Natural killer cell (primary cell): ENCODE data around the gene URI1. TPM values are rescaled to one million over a fixed set of nuclear protein-coding genes. Genes with fewer than 3 reads are reported as not detected.

Source experiments
- ATAC-seq, 3 donors: fragments of 150-1000 bp in 2 of 3; fragments of 200-7000 bp in 1 of 3; cut with Tn5 transposase; 1 replicate in 1 of 3; 2 replicates in 2 of 3; pipeline ENCODE4 v1.10.0; 2021; ENCODE audit warnings: mild to moderate bottlenecking in 2 of 3, moderate library complexity in 2 of 3
- DNase-seq, 2 donors: peaks; one replicate each; pipeline versions ENCODE4 v3.0.0 to v3.0.0-alpha.2; 2013 to 2021; ENCODE audit warnings: mixed read lengths in 1 of 2
- H3K27ac ChIP-seq: one replicate; pipeline ENCODE4 v1.5.1; 2013; ENCODE audit warnings: mild to moderate bottlenecking, low read length
- H3K27me3 ChIP-seq: one replicate; pipeline ENCODE4 v1.6.1; 2013; ENCODE audit warnings: low read length; ENCODE audit not compliant: control insufficient read depth, insufficient read depth
- H3K36me3 ChIP-seq: one replicate; pipeline ENCODE4 v1.6.1; 2013; ENCODE audit warnings: low read length; ENCODE audit not compliant: control insufficient read depth, insufficient read depth
- H3K4me1 ChIP-seq: one replicate; pipeline ENCODE4 v1.6.1; 2013; ENCODE audit warnings: low read length; ENCODE audit not compliant: control insufficient read depth, insufficient read depth
- H3K4me3 ChIP-seq: one replicate; pipeline ENCODE4 v1.5.1; 2013; ENCODE audit warnings: low read length
- H3K9me3 ChIP-seq: one replicate; pipeline ENCODE4 v1.6.1; 2013; ENCODE audit warnings: low read length; ENCODE audit not compliant: control insufficient read depth, insufficient read depth
- H3K27ac Mint-ChIP-seq, 2 donors: one replicate each; pipeline ENCODE4 v1.8.0; 2022; ENCODE audit warnings: mild to moderate bottlenecking in 2 of 2, mixed read lengths in 2 of 2, moderate library complexity in 1 of 2
- H3K27me3 Mint-ChIP-seq, 2 donors: one replicate each; pipeline ENCODE4 v1.8.0; 2022; ENCODE audit warnings: low read depth in 2 of 2, mixed read lengths in 2 of 2
- H3K36me3 Mint-ChIP-seq: one replicate; pipeline ENCODE4 v1.8.0; 2022; ENCODE audit warnings: mixed read lengths
- H3K4me1 Mint-ChIP-seq, 2 donors: one replicate each; pipeline ENCODE4 v1.8.0; 2022; ENCODE audit warnings: mixed read lengths in 2 of 2
- H3K4me3 Mint-ChIP-seq: one replicate; pipeline ENCODE4 v1.8.0; 2022; ENCODE audit warnings: mild to moderate bottlenecking, moderate library complexity, mixed read lengths
- H3K9me3 Mint-ChIP-seq, 2 donors: one replicate each; pipeline ENCODE4 v1.8.0; 2022; ENCODE audit warnings: mixed read lengths in 2 of 2
- WGBS: methylation state at CpG from one replicate; pipeline ENCODE4 v1.1.7; 2013; ENCODE audit warnings: missing lambda C conversion rate; ENCODE audit not compliant: insufficient coverage; 5-methylcytosine and 5-hydroxymethylcytosine counted together
- intact Hi-C: fragments of 100-400 bp; cut with micrococcal nuclease; formaldehyde crosslinking; loops from one replicate; pipeline ENCODE4 v1.14.2; 2022
- total RNA-seq, 4 donors: library from RNA; stranded (reverse); fragments of 120-200 nt in 1 of 4; gene quantifications; one replicate each; pipeline versions ENCODE4 v1.2.3 to v1.2.4, GENCODE V29; 2013 to 2022
- TF ChIP-seq, protein P1 (sequence below): fragments of 200-600 bp; IDR thresholded peaks from one replicate; pipeline ENCODE4 v1.8.0; 2022; ENCODE audit warnings: antibody characterized with exemption

URI1 gene
- total RNA-seq, 3 donors from 2014 or later (not counting 1 experiment from before 2014, with no cell fraction given), result 66.8 to 72.8 (median 68.4) TPM

DNA sequence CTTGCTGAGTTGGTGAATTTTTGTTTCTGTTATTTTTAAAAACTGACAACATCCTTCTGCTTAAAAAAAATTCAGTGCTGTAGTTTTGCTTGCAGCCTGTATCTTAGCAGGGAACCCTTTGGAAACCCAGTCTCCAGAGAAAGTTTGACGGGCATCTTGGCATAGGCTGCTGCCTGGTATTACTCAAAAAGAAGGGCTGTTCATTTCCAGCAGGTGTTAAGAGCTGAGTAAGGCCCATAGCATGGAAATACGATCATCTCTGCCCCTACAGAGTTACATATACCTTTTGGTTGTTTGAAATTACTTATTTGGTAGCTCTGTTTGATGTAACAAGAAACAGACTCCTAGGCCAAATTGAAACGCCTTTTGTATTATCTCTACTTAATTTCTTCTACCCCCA is 41.5 kb downstream of the URI1 start:
- WGBS, result 90% methylated on average over 1 of the region's 3 CpGs
- H3K27ac Mint-ChIP-seq, result peak overlapping the region in 1 of 2 donors; percentile 21
- DNase-seq (no peak), ATAC-seq (no peak)
- intact Hi-C loops, result no loop called here
- Histone ChIP-seq H3K4me3 (no peak overlapping the region), H3K9me3 (no peaks in the 10 kb centered on the region), H3K27me3 (no peaks in the 10 kb centered on the region), H3K27ac (no peak overlapping the region), H3K4me1 (peaks cover 2% of the 10 kb centered on the region), H3K36me3 (peaks cover 3% of the 10 kb centered on the region)
- peaks cover 30 to 35% of the 10 kb centered on the region in 2 donors for H3K4me1 Mint-ChIP-seq
- H3K27me3 Mint-ChIP-seq, result no peaks in the 10 kb centered on the region
- H3K9me3 Mint-ChIP-seq, result no peaks in the 10 kb centered on the region
- TF ChIP-seq, protein P1, sequence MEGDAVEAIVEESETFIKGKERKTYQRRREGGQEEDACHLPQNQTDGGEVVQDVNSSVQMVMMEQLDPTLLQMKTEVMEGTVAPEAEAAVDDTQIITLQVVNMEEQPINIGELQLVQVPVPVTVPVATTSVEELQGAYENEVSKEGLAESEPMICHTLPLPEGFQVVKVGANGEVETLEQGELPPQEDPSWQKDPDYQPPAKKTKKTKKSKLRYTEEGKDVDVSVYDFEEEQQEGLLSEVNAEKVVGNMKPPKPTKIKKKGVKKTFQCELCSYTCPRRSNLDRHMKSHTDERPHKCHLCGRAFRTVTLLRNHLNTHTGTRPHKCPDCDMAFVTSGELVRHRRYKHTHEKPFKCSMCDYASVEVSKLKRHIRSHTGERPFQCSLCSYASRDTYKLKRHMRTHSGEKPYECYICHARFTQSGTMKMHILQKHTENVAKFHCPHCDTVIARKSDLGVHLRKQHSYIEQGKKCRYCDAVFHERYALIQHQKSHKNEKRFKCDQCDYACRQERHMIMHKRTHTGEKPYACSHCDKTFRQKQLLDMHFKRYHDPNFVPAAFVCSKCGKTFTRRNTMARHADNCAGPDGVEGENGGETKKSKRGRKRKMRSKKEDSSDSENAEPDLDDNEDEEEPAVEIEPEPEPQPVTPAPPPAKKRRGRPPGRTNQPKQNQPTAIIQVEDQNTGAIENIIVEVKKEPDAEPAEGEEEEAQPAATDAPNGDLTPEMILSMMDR, result no peak
- no peak overlapping the region for H3K4me3 Mint-ChIP-seq
- H3K36me3 Mint-ChIP-seq, result no peaks in the 10 kb centered on the region

DNA sequence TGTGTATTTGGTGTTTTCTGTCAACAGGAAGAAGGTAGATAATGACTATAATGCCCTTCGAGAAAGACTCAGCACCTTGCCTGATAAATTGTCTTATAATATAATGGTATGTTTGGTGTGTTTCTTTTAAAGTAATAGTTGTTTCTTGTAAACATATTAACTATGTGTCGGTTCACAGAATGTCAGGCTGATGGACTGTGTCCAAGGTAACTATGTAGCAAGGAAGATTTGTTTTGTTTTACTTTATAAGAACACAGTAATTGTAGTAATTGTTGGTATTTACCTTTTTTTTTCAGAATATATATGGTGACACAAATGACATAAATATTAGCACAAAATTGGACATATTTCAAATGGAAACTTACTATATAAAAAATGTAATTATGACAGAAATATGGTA is 43.2 kb downstream of the URI1 start:
- Histone ChIP-seq H3K4me3 (no peak overlapping the region), H3K36me3 (peaks cover 5% of the 10 kb centered on the region), H3K9me3 (no peaks in the 10 kb centered on the region), H3K27me3 (no peaks in the 10 kb centered on the region), H3K4me1 (peaks cover 2% of the 10 kb centered on the region), H3K27ac (no peak overlapping the region)
- Mint-ChIP-seq H3K36me3 (peaks cover 5% of the 10 kb centered on the region), H3K27ac (no peak overlapping the region), H3K27me3 (no peaks in the 10 kb centered on the region), H3K4me1 (peaks cover 28 to 38% of the 10 kb centered on the region in 2 donors), H3K4me3 (no peak overlapping the region), H3K9me3 (no peaks in the 10 kb centered on the region)
- TF ChIP-seq, protein P1, result no peak
- intact Hi-C loops, result no loop called here
- DNase-seq (no peak), ATAC-seq (no peak)
- WGBS, result 93% methylated on average over 2 of the region's 2 CpGs

DNA sequence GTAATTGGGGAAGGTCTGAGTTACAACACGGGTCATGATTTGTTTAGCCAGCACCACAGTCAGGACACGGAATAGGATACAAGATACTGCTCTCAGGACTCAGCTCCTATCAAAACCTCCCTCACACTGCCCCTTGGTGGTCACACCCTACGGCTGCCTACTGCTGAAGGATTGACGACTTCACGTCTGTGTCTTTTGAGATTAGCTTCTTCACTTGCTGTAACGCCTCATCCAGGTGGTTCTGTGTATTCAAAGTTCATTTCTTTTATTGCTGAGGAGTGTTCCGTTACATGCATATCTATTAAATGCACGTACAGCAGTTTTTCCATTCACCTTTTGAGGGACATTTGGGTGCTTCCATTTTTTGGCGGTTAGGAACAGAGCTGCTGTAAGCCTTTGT is 46.3 kb downstream of the URI1 start:
- TF ChIP-seq, protein P1, result no peak
- peaks cover 9% of the 10 kb centered on the region for H3K36me3 Mint-ChIP-seq
- Histone ChIP-seq H3K27me3 (no peaks in the 10 kb centered on the region), H3K9me3 (peaks cover 4% of the 10 kb centered on the region), H3K4me3 (no peak overlapping the region), H3K27ac (no peak overlapping the region), H3K36me3 (peaks cover 8% of the 10 kb centered on the region), H3K4me1 (peaks cover 2% of the 10 kb centered on the region)
- DNase-seq (no peak), ATAC-seq (no peak)
- WGBS, result 96% methylated on average over 9 of the region's 9 CpGs
- no peak overlapping the region for H3K4me3 Mint-ChIP-seq
- peaks cover 12 to 33% of the 10 kb centered on the region in 2 donors for H3K4me1 Mint-ChIP-seq
- no peaks in the 10 kb centered on the region for H3K27me3 Mint-ChIP-seq
- no peak overlapping the region for H3K27ac Mint-ChIP-seq
- no peaks in the 10 kb centered on the region for H3K9me3 Mint-ChIP-seq
- intact Hi-C loops, result no loop called here

DNA sequence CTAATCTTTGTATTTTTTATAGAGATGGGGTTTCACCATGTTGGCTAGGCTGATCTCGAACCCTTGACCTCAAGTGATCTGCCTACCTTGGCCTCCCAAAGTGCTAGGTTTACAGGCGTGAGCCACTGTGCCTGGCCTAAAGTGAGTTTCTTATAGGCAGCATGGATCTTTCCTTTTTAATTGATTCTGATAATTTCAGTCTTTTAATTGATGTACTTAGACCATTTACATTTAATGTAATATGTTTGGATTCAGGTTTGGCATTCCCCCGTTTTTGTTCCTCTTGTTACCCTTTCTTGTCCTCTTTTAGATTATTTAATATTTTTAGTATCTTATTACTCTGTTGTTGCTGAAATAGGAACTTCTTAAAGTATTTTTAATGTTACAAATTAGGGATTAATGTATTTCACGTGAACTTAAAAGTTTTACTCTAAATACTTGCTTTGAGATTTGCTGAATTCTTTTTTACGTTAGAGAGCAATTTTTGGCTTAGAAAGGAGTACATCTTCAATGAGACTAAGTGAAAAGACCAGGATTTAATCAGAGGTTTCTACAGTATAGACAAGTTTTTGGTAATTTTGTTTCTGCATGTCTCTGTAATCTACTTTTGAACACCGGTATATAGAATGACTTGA is 50.3 kb downstream of the URI1 start:
- Histone ChIP-seq H3K27me3 (no peaks in the 10 kb centered on the region), H3K9me3 (peaks cover 4% of the 10 kb centered on the region), H3K36me3 (peaks cover 8% of the 10 kb centered on the region), H3K27ac (no peak overlapping the region), H3K4me3 (no peak overlapping the region), H3K4me1 (no peaks in the 10 kb centered on the region)
- Mint-ChIP-seq H3K27ac (no peak overlapping the region), H3K9me3 (no peaks in the 10 kb centered on the region), H3K4me3 (no peak overlapping the region), H3K4me1 (peaks cover 16 to 30% of the 10 kb centered on the region in 2 donors), H3K36me3 (peaks cover 9% of the 10 kb centered on the region), H3K27me3 (no peaks in the 10 kb centered on the region)
- TF ChIP-seq, protein P1, result no peak
- ATAC-seq, result no peak
- 100% methylated on average over 4 of the region's 6 CpGs for WGBS
- DNase-seq, result no peak
- intact Hi-C loops, result no loop called here
